ENCODE data around the gene CEPT1.

Gene CEPT1

DNA sequence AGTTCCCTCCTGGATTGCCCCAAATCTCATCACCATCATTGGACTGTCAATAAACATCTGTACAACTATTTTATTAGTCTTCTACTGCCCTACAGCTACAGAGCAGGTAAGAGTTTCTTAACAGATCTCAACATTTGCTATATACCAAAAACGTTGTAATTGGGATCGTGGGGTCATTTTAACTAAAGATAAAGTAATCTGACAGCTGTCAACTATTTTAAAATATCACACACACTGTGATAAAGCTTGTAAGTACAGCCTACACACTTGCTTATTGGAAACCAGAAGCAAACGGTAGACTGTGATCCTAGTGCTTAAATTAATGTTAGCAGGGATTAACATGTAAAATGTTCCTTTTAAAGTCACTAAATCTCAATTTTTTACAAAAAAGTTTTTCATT is 7.9 kb downstream of the CEPT1 start:
- DNase-seq = no peak

DNA sequence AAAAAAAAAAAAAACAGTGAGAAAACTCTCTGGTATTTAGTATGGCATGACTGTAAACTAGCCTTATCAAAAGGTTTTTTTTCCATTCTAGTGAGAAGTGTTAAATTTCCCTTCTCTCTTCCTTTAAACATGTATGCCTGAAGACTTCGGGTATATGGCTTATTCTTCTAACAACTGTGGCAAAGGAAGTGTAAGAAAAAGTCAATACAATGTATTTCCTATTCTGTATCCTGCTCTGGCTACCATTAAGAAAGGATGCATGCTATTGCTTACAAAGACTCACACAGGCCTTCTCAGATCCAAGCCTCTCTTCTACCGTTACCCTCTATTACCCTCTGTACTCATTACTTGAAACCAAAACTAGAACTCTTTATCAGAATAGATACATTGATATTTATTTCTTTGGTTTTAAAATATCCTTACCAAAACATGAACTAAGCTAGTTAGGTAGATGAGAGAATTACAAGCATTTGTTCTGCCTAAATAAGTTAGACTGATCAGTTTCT is 8.4 kb downstream of the CEPT1 start:
- no peak for DNase-seq

DNA sequence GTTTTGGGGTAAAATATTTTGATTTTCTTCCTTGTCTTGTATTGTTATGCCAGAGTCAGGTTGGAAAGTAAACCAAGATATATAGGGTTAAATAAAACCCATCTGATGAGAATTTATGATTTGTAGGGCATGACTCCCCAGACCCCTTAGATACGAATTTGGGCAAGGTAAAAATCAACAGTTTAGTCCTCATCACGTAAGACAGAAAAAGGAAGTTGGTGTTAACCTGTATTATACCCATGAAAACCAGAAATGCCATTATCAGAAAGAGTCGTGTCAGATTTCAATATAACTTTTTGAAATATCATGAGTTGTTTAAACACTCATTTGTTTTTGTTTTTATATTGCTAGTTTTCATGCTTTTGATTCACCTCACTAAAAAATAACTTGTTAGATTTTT is 11.8 kb downstream of the CEPT1 start:
- no peak for DNase-seq

DNA sequence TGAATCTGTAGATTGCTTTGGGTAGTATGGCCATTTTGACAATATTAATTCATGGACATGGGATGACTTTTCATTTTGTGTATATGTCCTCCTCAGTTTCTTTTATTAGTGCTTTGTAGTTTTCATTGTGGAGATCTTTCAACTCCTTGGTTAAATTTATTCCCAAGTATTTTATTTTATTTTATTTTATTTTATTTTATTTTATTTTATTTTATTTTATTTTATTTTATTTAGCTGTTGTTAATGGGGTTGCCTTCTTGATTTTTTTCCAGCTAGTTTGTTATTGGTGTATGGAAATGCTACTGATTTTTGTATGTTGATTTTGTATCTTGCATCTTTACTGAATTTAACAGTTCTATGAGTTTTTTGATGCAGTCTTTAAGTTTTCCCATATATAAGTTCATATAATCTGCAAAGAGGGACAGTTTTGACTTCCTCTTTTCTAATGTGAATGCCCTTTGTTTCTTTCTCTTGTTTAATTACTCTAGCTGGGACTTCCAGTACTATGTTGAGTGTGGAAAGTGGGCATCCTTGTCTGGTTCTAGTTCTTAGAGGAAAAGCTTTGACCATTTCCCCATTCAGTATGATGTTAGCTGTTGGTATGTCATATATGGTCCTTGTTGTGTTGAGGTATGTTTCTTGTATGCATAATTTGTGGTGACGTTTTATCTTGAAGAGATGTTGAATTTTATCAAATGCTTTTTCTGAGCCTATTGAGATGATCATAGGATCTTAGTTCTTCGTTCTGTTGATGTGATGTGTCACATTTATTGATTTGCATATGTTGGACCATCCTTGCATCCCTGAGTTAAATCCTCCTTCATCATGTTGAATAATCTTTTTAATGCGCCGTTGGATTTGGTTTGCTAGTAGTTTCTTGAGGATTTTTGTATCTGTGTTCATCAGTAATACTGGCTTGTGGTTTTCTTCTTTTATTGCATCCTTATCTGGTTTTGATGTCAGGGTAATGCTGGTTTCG is 14.3 kb downstream of the CEPT1 start:
- DNase-seq = no peak

DNA sequence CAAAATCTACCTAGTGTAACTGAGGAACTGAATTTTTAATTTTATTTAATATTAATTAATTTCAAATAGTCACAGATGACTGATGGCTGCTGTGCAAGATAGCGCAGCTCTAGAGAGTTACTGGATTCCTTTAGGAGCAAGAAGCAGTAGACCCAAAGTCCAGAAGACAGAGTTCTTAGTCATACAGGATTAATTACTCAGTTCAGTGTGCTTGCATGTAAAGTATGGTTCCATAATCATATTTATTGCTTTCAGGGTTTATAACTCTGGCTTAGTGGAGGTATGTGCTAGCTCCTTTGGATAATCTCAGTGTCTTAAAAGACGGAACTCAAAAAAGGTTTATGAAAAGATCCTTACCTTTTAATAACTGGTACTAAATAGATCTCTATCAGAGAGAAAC is 17.4 kb downstream of the CEPT1 start:
- DNase-seq = no peak

DNA sequence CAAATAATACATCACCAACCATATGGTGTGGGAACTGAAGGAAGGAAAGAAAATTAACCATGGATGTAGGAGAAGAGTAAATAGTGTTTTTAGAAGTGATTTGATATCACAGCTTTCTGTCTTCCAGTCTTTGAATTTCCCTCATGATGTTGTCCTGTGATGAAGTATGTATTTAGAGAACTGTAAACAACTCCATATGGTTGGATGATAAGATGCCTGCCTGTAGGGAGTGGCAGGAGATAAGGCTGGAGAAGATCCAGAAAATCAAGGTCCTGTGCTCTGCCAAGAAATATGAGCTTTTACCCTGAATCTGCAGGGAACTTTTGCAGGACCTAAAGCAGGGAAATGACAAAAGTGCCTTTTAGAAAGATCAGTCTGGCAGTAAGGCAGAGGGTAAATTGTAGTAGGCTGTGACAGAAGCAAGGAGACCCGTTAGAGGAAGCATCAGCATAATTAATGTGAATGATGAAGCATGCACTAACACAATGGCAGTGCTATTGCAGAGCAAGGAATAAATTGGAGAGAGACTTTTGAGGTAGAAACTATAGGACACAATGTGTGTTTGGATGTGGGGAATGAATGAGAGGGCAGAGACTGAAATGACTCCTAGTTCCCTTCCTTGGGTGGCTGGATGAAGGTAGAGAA is 21.9 kb downstream of the CEPT1 start:
- DNase-seq = no peak

DNA sequence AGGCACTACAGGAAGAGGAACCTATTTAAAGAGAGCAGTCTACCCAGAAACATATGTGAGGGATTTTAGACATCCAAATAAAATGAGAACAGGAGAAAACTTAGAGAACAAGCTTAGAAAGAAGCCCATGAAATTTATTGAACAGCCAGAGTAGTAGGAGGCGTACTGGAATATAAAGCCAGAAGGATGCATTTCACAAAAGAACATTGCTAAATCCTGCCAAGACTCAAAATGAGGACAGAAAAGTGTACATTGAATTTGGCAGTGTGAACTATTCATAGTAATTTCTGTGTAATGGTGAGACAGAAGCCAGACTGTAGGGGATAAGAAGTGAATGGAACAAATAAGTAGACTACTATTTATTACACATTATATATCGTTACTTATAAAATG is 22.5 kb downstream of the CEPT1 start:
- no peak for DNase-seq

DNA sequence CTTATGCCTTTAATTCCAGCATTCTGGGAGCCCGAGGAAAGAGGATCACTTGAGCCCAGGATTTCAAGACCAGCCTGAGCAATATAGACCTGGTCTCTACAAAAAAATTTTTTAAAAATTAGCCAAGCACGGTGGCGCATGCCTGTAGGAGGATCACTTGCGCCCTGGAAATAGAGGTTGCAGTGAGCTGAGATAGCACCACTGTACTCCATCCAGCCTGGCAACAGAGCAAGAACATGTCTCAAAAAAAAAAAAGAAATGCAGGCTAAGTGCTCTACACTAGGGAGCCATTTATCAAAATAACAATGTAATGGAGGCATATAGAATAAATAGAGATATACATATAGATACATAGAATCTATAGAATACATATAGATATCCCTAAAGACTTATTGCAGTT is 23.3 kb downstream of the CEPT1 start:
- no peak for DNase-seq

DNA sequence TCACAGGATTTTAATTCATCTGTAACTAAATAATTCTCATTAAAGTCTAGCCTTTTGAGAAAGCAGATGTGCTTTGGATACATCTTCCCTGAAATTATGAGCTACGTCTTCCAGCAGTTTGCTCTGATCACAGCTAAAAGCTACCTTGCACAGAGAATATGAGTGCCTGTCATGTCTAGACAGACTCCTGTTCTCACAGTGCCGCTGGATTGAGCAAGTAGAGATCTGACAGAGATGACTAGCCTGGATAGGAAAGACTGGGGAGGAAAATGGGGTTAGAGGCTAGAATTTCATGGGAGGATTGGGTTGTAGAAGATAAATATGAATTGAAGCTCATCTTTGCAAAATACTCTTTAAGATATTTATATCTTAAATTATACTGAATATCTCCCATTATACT is 24.1 kb downstream of the CEPT1 start:
- no peak for DNase-seq

DNA sequence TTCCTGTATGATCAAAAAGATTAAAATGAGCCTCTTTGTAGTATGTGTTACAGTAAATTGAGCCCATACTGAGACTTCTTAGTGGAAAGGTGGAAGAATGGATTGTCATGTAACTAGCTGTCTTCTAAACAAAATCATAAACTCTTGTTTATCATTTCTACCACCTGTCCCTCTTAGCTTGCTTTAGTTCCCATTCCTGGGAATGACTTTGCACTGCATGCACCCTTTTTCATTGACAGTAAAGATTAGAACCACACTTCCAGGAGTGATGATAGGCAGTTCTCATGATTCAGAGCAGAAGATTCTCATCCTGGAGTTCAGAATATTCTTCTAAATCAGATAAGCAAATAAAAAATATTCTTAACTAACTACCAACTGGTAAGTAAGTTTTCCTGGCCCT is 32.4 kb downstream of the CEPT1 start:
- DNase-seq = no peak

DNA sequence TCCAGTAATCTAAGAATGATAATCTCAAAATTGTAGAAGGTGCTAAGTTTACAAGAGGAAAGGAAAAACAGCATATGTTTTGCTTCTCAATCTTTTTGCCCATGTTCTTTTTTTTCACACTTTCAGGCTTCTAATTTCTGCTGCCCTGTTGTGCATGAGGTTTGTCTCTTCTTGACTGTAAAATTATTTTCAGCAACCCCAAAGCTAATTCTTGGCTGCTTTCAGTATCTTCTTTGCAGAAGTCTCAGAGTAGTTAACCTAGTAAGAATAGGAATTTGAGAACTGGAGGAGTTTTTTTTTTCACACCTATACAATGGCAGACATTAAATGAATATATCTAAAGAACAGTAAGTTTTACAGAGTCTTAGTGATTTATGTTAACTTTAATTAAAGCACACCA is 34.0 kb downstream of the CEPT1 start:
- no peak for DNase-seq

DNA sequence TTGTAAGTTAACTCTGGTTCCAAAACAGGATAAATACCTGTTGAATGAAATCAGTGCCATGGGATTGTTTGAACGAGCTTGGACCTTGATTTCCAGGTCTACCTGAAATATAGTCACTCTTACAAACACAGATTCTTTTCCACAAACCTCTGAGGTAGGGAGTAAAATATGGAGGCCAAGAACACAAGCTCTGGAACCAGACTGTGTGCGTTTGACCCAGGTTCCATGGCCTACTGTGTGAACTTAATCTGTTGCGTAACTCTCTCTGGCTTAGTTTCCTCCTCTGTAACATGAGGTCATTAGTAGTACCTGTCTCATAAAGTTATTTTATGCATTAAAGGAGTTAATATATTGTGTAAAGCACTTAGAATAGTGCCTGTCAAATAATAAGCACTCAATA is 35.3 kb downstream of the CEPT1 start:
- no peak for DNase-seq

DNA sequence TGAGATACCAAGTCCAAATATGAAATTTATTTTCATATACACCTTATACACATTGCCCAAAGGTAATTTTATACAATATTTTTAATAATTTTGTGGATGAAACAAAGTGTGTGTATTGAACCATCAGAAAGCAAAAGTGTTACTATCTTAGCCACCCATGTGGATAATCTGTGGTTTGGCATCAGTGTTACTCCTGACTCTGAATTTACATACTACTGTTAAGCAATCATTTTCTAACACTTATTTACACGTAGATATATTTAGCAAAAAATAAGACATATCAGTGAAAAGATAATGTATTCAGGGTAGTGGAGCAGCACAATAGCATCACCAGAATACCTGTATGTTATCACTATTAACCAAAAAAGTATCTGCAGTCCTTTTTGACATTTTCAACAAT is 36.7 kb downstream of the CEPT1 start:
- no peak for DNase-seq

DNA sequence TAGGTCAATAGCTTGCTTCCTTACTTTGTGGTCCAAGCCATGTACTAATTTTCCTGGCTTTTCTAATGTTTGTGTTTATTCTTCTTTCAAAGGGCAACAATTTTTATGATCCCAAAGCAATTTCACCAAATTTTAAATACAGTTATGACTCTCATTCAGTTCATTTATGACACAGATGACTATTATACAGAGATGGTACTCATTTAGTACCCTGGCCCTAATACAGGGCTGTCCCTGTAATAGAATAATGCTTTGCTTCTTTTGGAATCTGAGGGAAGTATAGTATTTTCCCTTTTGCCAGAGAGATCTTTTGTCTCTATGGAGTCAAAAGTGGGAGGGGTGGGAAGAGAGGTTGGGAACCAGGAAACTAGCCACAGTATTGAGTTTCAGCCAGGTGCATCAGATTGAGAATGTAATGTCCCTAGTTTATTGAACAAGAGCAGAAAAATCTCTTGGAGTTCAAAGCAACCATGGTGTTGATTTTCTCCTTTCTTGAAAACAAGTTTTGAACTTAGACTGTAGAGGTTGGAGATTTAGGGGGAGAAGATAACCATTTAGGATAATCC is 40.0 kb downstream of the CEPT1 start:
- DNase-seq = no peak

DNA sequence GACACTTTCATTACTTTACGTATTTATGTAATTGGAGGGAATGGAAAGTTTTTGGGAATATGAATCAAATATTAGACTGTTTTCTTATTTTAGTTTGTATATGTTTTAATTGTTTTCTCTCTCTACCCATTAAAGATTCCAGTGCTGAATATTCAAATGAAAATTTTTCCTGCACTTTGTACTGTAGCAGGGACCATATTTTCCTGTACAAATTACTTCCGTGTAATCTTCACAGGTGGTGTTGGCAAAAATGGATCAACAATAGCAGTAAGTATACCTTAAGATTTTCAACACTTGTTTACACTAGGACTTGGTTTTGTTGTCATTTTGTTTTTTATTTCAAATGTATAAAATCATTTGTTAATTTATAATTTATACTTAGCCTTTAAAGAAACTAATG is 42.0 kb downstream of the CEPT1 start:
- DNase-seq = no peak

DNA sequence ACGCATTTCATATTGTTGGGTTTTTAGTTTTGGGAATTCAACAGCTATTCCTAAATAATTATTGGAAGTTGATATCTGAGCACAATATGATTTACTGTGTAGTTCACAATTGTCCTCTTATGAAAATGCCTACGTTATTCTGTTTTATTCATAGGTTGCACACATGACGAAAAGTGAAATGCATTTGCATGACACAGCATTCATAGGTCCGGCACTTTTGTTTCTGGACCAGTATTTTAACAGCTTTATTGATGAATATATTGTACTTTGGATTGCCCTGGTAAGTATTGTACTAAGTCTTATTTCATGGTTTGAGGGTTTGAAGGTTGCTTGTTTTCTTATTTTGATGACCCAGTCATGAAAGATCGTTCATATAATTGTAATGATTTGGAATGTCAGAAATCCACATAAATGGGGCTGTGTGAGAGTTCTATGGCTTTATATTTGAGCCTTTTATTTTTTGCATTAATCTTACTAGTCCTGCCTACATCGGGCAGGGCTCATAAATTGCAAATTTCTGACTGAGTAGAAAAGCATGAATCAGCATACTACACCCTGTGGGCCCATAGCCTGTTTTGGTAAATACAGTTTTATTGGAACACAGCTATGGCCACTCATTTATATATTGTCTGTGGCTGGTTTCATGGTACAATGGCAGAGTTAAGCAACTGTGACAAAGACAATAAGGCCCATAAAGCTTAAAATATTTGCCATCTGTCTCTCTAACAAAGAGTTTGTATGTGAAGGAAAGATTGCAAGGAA is 43.5 kb downstream of the CEPT1 start:
- DNase-seq = no peak

DNA sequence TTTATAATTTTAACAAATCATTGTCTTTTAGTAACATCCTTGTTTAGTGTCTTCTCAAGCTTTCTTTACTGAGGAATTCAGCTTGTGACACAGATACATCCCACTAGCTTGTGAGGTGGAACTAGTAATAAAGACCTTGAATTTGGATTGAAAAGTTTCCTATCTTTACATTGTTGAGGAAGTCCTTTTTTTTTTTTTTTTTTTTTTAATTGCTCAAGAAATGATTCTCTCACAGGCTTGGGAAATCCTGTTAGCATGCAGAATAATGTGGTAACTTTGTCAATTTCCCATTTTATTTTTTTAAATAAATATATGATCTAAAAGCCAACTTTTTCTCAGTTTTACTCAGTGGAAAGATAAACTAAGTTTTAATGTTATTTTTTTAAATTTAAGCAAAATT is 44.6 kb downstream of the CEPT1 start:
- DNase-seq = no peak

DNA sequence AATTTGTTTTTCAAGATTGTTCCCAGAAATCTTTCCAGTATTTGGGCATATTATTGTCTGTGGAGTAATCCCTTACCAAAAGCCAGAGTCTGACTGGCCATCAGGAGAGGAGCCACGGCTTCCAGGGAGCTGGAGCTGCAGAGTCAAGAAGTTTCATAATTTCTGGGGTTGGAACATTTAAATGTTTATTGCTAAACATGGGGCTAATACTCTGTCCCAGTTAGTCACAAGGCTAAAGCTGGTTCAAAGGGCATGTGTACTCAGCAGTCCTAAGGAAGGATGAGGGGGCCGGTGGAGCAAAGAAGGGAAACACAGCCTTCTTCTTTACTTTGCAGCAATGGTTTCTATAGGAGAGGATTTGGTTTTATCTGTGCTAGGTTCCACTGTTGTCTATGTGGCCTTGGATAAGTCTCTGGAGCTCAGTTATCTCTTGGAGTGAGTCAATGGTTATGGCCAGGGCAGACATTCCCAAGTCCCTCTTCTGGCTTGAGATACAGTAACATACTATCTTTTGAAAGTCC is 51.0 kb downstream of the CEPT1 start:
- DNase-seq = no peak

DNA sequence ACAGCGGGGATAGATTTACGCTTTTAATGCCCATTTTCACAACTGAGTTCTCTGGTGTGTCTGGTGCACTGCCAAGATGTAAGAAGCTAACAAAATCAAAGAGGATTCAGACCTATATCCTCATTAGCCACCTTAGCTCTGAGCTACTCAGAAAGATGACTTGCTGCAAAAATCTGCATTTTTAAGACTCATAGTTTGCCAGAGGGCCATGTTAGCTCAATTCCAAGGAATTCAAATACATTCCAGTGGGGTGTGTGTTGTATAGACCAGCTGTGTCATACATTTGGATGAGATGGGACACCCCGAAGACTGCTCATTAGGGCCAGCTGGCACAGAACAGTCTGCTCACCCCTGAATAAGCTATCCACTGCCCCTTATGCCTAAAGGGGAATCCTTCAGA is 51.5 kb downstream of the CEPT1 start:
- DNase-seq = no peak

DNA sequence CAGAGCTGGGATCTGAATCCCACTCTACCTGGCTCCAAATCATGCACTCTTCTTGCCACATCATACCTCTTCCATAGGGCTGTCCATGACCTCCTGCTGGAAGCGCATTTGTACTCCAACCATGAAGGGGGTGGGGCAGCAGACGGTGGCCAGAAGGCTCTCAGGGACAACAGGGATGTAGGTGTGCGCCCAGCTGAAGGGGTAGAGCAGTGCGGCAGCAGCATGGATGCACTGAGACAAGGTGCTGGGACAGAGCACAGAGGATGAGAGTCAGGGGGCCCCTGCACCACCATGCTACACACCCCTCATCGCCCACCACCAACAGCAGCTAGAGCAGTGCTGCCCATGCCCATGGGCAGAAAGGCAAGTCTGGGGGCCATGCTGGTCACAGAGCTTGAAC is 52.1 kb downstream of the CEPT1 start:
- DNase-seq = no peak

DNA sequence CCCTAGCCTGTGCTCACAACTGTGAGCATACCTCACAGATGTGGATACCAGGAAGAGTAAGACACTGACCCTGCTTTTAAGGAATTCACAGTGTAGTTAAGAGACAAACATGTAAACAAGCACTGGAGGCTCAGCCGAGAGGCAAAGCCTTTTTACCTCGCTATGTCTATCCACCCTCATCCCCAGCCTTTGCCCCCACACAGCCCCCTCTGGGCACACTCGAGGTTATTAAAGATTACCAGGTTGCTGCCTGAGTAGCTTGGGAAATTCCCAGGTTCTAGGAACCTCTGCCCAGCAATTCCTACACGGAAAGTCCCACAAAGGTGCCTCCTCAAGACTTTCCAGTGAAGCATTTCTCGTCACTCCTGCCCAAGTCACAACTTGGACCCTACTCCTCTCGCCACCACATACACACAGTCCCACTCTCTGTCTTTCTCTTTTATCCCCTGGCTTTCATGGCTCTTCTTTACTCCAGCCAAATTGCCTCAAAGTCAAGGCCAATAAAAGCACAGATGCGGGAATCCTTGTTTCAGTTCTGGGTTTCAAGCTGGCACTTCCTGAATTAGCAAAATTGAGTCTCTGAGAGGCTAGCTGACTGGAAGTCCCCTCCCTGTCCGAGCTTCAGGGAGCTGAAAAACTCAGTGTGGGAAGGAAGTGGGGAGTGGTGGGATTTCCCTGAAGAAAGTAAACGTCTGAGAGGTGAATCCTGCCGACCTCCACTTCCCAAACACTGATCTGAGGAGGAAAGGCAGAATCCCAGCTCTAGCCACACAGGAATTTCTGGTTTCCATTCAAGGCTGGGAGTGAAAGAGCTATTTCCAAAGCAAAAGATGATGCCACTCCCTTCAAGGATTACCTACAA is 52.9 kb downstream of the CEPT1 start:
- DNase-seq = no peak
